ENCODE results near the gene ADAMTS14. TPM values are rescaled to one million over a fixed set of nuclear protein-coding genes. Genes with fewer than 3 reads are reported as not detected.

The ADAMTS14 gene
- total RNA-seq, 2 experiments from 2014 or later, result 0.03 TPM; not detected in 1

GRCh38 chr10:70699063-70699658, 26.9 kb downstream of the ADAMTS14 start:
- Histone ChIP-seq H3K4me1 (ENCODE audit: insufficient read depth, low read length, poor library complexity, severe bottlenecking) (no peaks in the 10 kb centered on the region), H3K4me2 (ENCODE audit: low read length) (no peak overlapping the region), H3K79me2 (ENCODE audit: insufficient read depth, low read depth, low read length) (no peaks in the 10 kb centered on the region), H3K9me2 (ENCODE audit: insufficient read depth, low read length) (no peaks in the 10 kb centered on the region), H4K20me1 (ENCODE audit: insufficient read depth, low read length) (no peaks in the 10 kb centered on the region), H3K4me3 (ENCODE audit: low read depth, low read length, poor library complexity, severe bottlenecking) (no peak overlapping the region), H2AFZ (ENCODE audit: low read length) (no peak overlapping the region), H3K9me3 (ENCODE audit: low read length) (no peaks in the 10 kb centered on the region), H3K36me3 (ENCODE audit: insufficient read depth, low read length) (no peaks in the 10 kb centered on the region), H3K27ac (ENCODE audit: low read depth, low read length, poor library complexity, severe bottlenecking) (no peak overlapping the region)
- no peak for DNase-seq (ENCODE audit: low spot score)
- POLR2A ChIA-PET, result interaction anchor here (0.5 kb wide), 1 partner anchor 686 kb away, joined by 10 read pairs; no protein-coding TSS in a partner anchor
- CTCF ChIA-PET (ENCODE audit: unreplicated experiment), result no interaction called here
- no peak for TF ChIP-seq EZH2phosphoT487 (IDR thresholded peaks at IDR 0.05; ENCODE audit: borderline replicate concordance, low read depth, low read length)
- TF ChIP-seq CTCF (conservative IDR thresholded peaks at IDR 0.05; ENCODE audit: low read length), result no peak
- BruUV-seq (replicated peaks), result no TSS peak
- intact Hi-C loops (cut with micrococcal nuclease; ENCODE audit: unreplicated experiment), result no loop called here

GRCh38 chr10:70699659-70700174, 27.4 kb downstream of the ADAMTS14 start:
- no peaks in the 10 kb centered on the region for H3K36me3 ChIP-seq (ENCODE audit: insufficient read depth, low read length)
- H2AFZ ChIP-seq (ENCODE audit: low read length), result no peak overlapping the region
- peak; percentile 11 for DNase-seq (ENCODE audit: low spot score)
- POLR2A ChIA-PET, result interaction anchor here (0.5 kb wide), 1 partner anchor 687 kb away, joined by 10 read pairs; no protein-coding TSS in a partner anchor
- H3K9me2 ChIP-seq (ENCODE audit: insufficient read depth, low read length), result no peaks in the 10 kb centered on the region
- no peaks in the 10 kb centered on the region for H3K79me2 ChIP-seq (ENCODE audit: insufficient read depth, low read depth, low read length)
- H3K4me2 ChIP-seq (ENCODE audit: low read length), result no peak overlapping the region
- H3K9me3 ChIP-seq (ENCODE audit: low read length), result no peaks in the 10 kb centered on the region
- CTCF ChIA-PET (ENCODE audit: unreplicated experiment), result no interaction called here
- intact Hi-C loops (cut with micrococcal nuclease; ENCODE audit: unreplicated experiment), result no loop called here
- H3K4me3 ChIP-seq (ENCODE audit: low read depth, low read length, poor library complexity, severe bottlenecking), result no peak overlapping the region
- no peaks in the 10 kb centered on the region for H4K20me1 ChIP-seq (ENCODE audit: insufficient read depth, low read length)
- no peak overlapping the region for H3K27ac ChIP-seq (ENCODE audit: low read depth, low read length, poor library complexity, severe bottlenecking)
- BruUV-seq (replicated peaks), result no TSS peak
- TF ChIP-seq CTCF (conservative IDR thresholded peaks at IDR 0.05; ENCODE audit: low read length), result no peak
- no peak for TF ChIP-seq EZH2phosphoT487 (IDR thresholded peaks at IDR 0.05; ENCODE audit: borderline replicate concordance, low read depth, low read length)
- no peaks in the 10 kb centered on the region for H3K4me1 ChIP-seq (ENCODE audit: insufficient read depth, low read length, poor library complexity, severe bottlenecking)

- no peaks in the 10 kb centered on the region for H3K79me2 ChIP-seq (ENCODE audit: insufficient read depth, low read depth, low read length)
- intact Hi-C loops (cut with micrococcal nuclease; ENCODE audit: unreplicated experiment), result no loop called here
- H4K20me1 ChIP-seq (ENCODE audit: insufficient read depth, low read length), result no peaks in the 10 kb centered on the region
- H3K27ac ChIP-seq (ENCODE audit: low read depth, low read length, poor library complexity, severe bottlenecking), result no peak overlapping the region
- no peak for DNase-seq (ENCODE audit: low spot score)
- H3K9me2 ChIP-seq (ENCODE audit: insufficient read depth, low read length), result no peaks in the 10 kb centered on the region
- H3K4me1 ChIP-seq (ENCODE audit: insufficient read depth, low read length, poor library complexity, severe bottlenecking), result no peaks in the 10 kb centered on the region
- H3K9me3 ChIP-seq (ENCODE audit: low read length), result no peaks in the 10 kb centered on the region
- no peaks in the 10 kb centered on the region for H3K36me3 ChIP-seq (ENCODE audit: insufficient read depth, low read length)
- no peak overlapping the region for H3K4me3 ChIP-seq (ENCODE audit: low read depth, low read length, poor library complexity, severe bottlenecking)
- no TSS peak for BruUV-seq (replicated peaks)
- ChIA-PET CTCF (ENCODE audit: unreplicated experiment) (interaction anchor here (0.6 kb wide), 1 partner anchor 11 kb away, joined by 5 read pairs; no protein-coding TSS in a partner anchor), POLR2A (interaction anchor here (0.9 kb wide), 1 partner anchor 641 kb away, joined by 3 read pairs; no protein-coding TSS in a partner anchor)
- no peak overlapping the region for H3K4me2 ChIP-seq (ENCODE audit: low read length)
- no peak for TF ChIP-seq EZH2phosphoT487 (IDR thresholded peaks at IDR 0.05; ENCODE audit: borderline replicate concordance, low read depth, low read length)
- TF ChIP-seq CTCF (conservative IDR thresholded peaks at IDR 0.05; ENCODE audit: low read length), result no peak
- no peak overlapping the region for H2AFZ ChIP-seq (ENCODE audit: low read length)
Observed at GRCh38 chr10:70702190-70702763, 30.0 kb downstream of the ADAMTS14 start.

All from OCI-LY7 (cell line).